HCT116 (cell line): ENCODE measurements around the gene ADARB1. TPM values are rescaled to one million over a fixed set of nuclear protein-coding genes. Genes with fewer than 3 reads are reported as not detected.

Source experiments
- ATAC-seq: fragments of 200-7000 bp; cut with Tn5 transposase; 2 replicates; pipeline ENCODE4 v1.9.1; 2020; ENCODE audit warnings: mild to moderate bottlenecking, moderate library complexity
- BruUV-seq: library from RNA; stranded (reverse); fragments of 400-500 nt; replicated peaks from 2 replicates; lab custom pipeline; 2021; lab: Mats Ljungman, UMichigan
- CTCF ChIA-PET: fragments of 300-600 bp; sonication (Branson Sonifier 250); formaldehyde crosslinking; loops from one replicate; lab custom pipeline; 2021; ENCODE audit warnings: antibody characterized with exemption; lab: Charles Lee
- POLR2A ChIA-PET: fragments of 300-600, 350-600 bp; sonication (Branson Sonifier 250); formaldehyde crosslinking; loops from one replicate; lab custom pipeline; 2021; ENCODE audit warnings: antibody characterized with exemption; lab: Charles Lee
- RAD21 ChIA-PET, 2 experiments: fragments of 300-600 bp; sonication (Branson Sonifier 250); formaldehyde crosslinking; loops; one replicate each; lab custom pipeline; 2023; ENCODE audit warnings: low total read pairs in 2 of 2; ENCODE audit not compliant: uncharacterized antibody in 2 of 2, unreplicated experiment in 2 of 2, low non-redundant PET in 1 of 2; lab: Charles Lee
- DNase-seq: peaks from one replicate; pipeline ENCODE4 v3.0.0-alpha.2; 2010; ENCODE audit warnings: low read depth, low spot score
- H2AFZ ChIP-seq: fragments of 200-600 bp; shearing (Covaris generic), sonication (generic); 2 replicates; pipeline ENCODE4 v1.6.1; 2017; ENCODE audit warnings: low read depth, mixed run types, mixed read lengths, antibody characterized with exemption, low read length; ENCODE audit not compliant: poor library complexity, severe bottlenecking
- H3K27ac ChIP-seq: 2 replicates; pipeline ENCODE4 v1.5.1; 2012; ENCODE audit warnings: low read depth, low read length
- H3K27me3 ChIP-seq: fragments of 200-600 bp; sonication (generic); 2 replicates; pipeline ENCODE4 v1.6.1; 2016; ENCODE audit warnings: mixed run types, low read length, mixed read lengths; ENCODE audit not compliant: insufficient read depth
- H3K36me3 ChIP-seq, 2 experiments: fragments of 200-500 bp in 1 of 2; fragments of 200-600 bp in 1 of 2; sonication (Bioruptor generic) in 1 of 2; sonication (generic) in 1 of 2; 2 replicates each; pipeline versions ENCODE4 v1.5.1 to v1.6.1; 2014 to 2016; ENCODE audit warnings: low read length in 2 of 2, inconsistent platforms in 1 of 2, mixed read lengths in 1 of 2, mixed run types in 1 of 2; ENCODE audit not compliant: insufficient read depth in 2 of 2, control insufficient read depth in 1 of 2
- H3K4me1 ChIP-seq, 2 experiments: fragments of 200-600 bp in 1 of 2; sonication (generic) in 1 of 2; 2 replicates each; pipeline versions ENCODE4 v1.5.1 to v1.6.1; 2012 to 2017; ENCODE audit warnings: low read length in 2 of 2, inconsistent platforms in 1 of 2, mild to moderate bottlenecking in 1 of 2, mixed read lengths in 1 of 2, mixed run types in 1 of 2, moderate library complexity in 1 of 2; ENCODE audit not compliant: insufficient read depth in 2 of 2, control insufficient read depth in 1 of 2
- H3K4me2 ChIP-seq: fragments of 200-600 bp; sonication (generic); 2 replicates; pipeline ENCODE4 v1.6.1; 2017; ENCODE audit warnings: mixed run types, low read length, mixed read lengths
- H3K4me3 ChIP-seq, 2 experiments: fragments of 200-600 bp in 1 of 2; sonication (generic) in 1 of 2; replicated peaks in 1 of 2; 2 replicates each; pipeline ENCODE4 v1.5.1; 2011 to 2016; ENCODE audit warnings: low read length in 2 of 2, control low read depth in 1 of 2, low read depth in 1 of 2, mild to moderate bottlenecking in 1 of 2, mixed read lengths in 1 of 2, mixed run types in 1 of 2
- H3K79me2 ChIP-seq: fragments of 200-600 bp; sonication (generic); 2 replicates; pipeline ENCODE4 v1.6.1; 2017; ENCODE audit warnings: mild to moderate bottlenecking, mixed run types, low read length, moderate library complexity, mixed read lengths; ENCODE audit not compliant: insufficient read depth
- H3K9ac ChIP-seq: fragments of 200-600 bp; sonication (generic); 2 replicates; pipeline ENCODE4 v1.6.1; 2016; ENCODE audit warnings: low read length, mixed read lengths
- H3K9me2 ChIP-seq: fragments of 200-600 bp; sonication (generic), shearing (Covaris generic); 2 replicates; pipeline ENCODE4 v1.6.1; 2017; ENCODE audit warnings: mixed run types, mild to moderate bottlenecking, moderate library complexity; ENCODE audit not compliant: insufficient read depth
- H3K9me3 ChIP-seq, 2 experiments: fragments of 200-500 bp in 1 of 2; fragments of 200-600 bp in 1 of 2; sonication (Bioruptor generic) in 1 of 2; sonication (generic) in 1 of 2; 2 replicates each; pipeline ENCODE4 v1.6.1; 2014 to 2017; ENCODE audit warnings: low read length in 2 of 2, mixed read lengths in 2 of 2, inconsistent platforms in 1 of 2, low read depth in 1 of 2, mild to moderate bottlenecking in 1 of 2, mixed run types in 1 of 2, moderate library complexity in 1 of 2; ENCODE audit not compliant: control insufficient read depth in 1 of 2, insufficient read depth in 1 of 2
- H4K20me1 ChIP-seq: fragments of 200-600 bp; sonication (generic), shearing (Covaris generic); 2 replicates; pipeline ENCODE4 v1.6.1; 2017; ENCODE audit warnings: mixed run types, mild to moderate bottlenecking, moderate library complexity; ENCODE audit not compliant: insufficient read depth
- CEBPB ChIP-seq: IDR thresholded peaks from 2 replicates; pipeline ENCODE4 v1.6.1; 2012; ENCODE audit warnings: low read depth
- CTCF ChIP-seq, 3 experiments: fragments of 200-600 bp in 1 of 3; sonication (generic) in 1 of 3; IDR thresholded peaks in 2 of 3; conservative IDR thresholded peaks in 1 of 3; 2 replicates each; pipeline ENCODE4 v1.5.1; 2012 to 2017; ENCODE audit warnings: low read depth in 2 of 3, low read length in 2 of 3, antibody characterized with exemption in 1 of 3, borderline replicate concordance in 1 of 3, control low read depth in 1 of 3, mild to moderate bottlenecking in 1 of 3, mixed read lengths in 1 of 3, mixed run types in 1 of 3, moderate library complexity in 1 of 3; ENCODE audit not compliant: insufficient read depth in 1 of 3
- EGR1 ChIP-seq: IDR thresholded peaks from 2 replicates; pipeline ENCODE4 v1.6.1; 2012; ENCODE audit warnings: low read depth
- EZH2 ChIP-seq: fragments of 200-600 bp; sonication (generic); IDR thresholded peaks from 2 replicates; pipeline ENCODE4 v1.6.1; 2017; ENCODE audit warnings: antibody characterized with exemption, mixed run types
- EZH2phosphoT487 ChIP-seq: fragments of 200-600 bp; IDR thresholded peaks from 2 replicates; pipeline ENCODE4 v1.6.1; 2018; ENCODE audit warnings: antibody characterized with exemption, borderline replicate concordance
- FOSL1 ChIP-seq: IDR thresholded peaks from 2 replicates; pipeline ENCODE4 v1.6.1; 2012; ENCODE audit warnings: low read depth
- POLR2AphosphoS5 ChIP-seq: IDR thresholded peaks from 2 replicates; pipeline ENCODE4 v1.6.1; 2011; ENCODE audit warnings: mild to moderate bottlenecking, low read depth, low read length, moderate library complexity
- RAD21 ChIP-seq: IDR thresholded peaks from 2 replicates; pipeline ENCODE4 v1.6.1; 2012; ENCODE audit warnings: low read depth, mild to moderate bottlenecking
- REST ChIP-seq: IDR thresholded peaks from 2 replicates; pipeline ENCODE4 v1.6.1; 2012; ENCODE audit warnings: low read depth
- SP1 ChIP-seq: IDR thresholded peaks from 2 replicates; pipeline ENCODE4 v1.6.1; 2012; ENCODE audit warnings: low read depth
- TCF7L2 ChIP-seq: IDR thresholded peaks from 2 replicates; pipeline ENCODE4 v1.7.0; 2011; ENCODE audit warnings: borderline replicate concordance, inconsistent platforms; ENCODE audit not compliant: insufficient read depth, insufficient read length; ENCODE audit errors: extremely low read depth
- YY1 ChIP-seq: IDR thresholded peaks from 2 replicates; pipeline ENCODE4 v1.6.1; 2011; ENCODE audit warnings: low read length, low read depth, moderate library complexity, mild to moderate bottlenecking; ENCODE audit not compliant: insufficient replicate concordance; ENCODE audit errors: extremely low read depth
- ZFX ChIP-seq: fragments of 450-650 bp; IDR thresholded peaks from 2 replicates; pipeline ENCODE4 v1.6.1; 2017
- ZNF274 ChIP-seq: fragments of 200-500 bp; sonication (Bioruptor generic); IDR thresholded peaks from 2 replicates; pipeline ENCODE4 v1.6.1; 2014; ENCODE audit warnings: mild to moderate bottlenecking, low read depth, low read length, inconsistent platforms
- intact Hi-C: fragments of 100-400 bp; cut with micrococcal nuclease; formaldehyde crosslinking; loops from 2 replicates; pipeline ENCODE4 v1.10.0; 2022
- total RNA-seq: library from RNA; stranded (reverse); gene quantifications from one replicate; pipeline ENCODE4 v1.2.1, GENCODE V29; 2021; ENCODE audit not compliant: unreplicated experiment

Gene ADARB1
- total RNA-seq, 1 experiment from 2014 or later = 13.5 TPM

GRCh38 chr21:45258466-45258865 lies 184.1 kb downstream of the ADARB1 start:
- ChIA-PET RAD21 (no interaction called here), CTCF (no interaction called here), POLR2A (no interaction called here)
- H3K9ac ChIP-seq = no peak overlapping the region
- H3K9me3 ChIP-seq = no peaks in the 10 kb centered on the region
- H3K27ac ChIP-seq = no peak overlapping the region
- no peaks in the 10 kb centered on the region for H3K79me2 ChIP-seq
- intact Hi-C loops = no loop called here
- no peaks in the 10 kb centered on the region for H4K20me1 ChIP-seq
- no peak overlapping the region for H3K4me3 ChIP-seq
- no TSS peak for BruUV-seq
- H3K27me3 ChIP-seq = no peaks in the 10 kb centered on the region
- H2AFZ ChIP-seq = no peak overlapping the region
- TF ChIP-seq TCF7L2 (no peak), EZH2 (no peak), SP1 (no peak), YY1 (no peak), ZFX (no peak), FOSL1 (no peak)
- no peak overlapping the region for H3K4me2 ChIP-seq
- H3K36me3 ChIP-seq = no peaks in the 10 kb centered on the region
- H3K9me2 ChIP-seq = no peaks in the 10 kb centered on the region
- peaks cover 4 to 10% of the 10 kb centered on the region in 2 experiments; a peak in 2 of 4 replicates for H3K4me1 ChIP-seq
- DNase-seq = no peak
- no peak for ATAC-seq

- H3K9me3 ChIP-seq = no peaks in the 10 kb centered on the region
- no peak overlapping the region for H2AFZ ChIP-seq
- DNase-seq = no peak
- intact Hi-C loops = no loop called here
- no peaks in the 10 kb centered on the region for H3K9me2 ChIP-seq
- no peak overlapping the region for H3K27ac ChIP-seq
- ChIA-PET RAD21 (no interaction called here), POLR2A (no interaction called here), CTCF (no interaction called here)
- no TSS peak for BruUV-seq
- no peaks in the 10 kb centered on the region for H3K79me2 ChIP-seq
- no peak overlapping the region for H3K4me3 ChIP-seq
- peaks cover 4 to 9% of the 10 kb centered on the region in 2 experiments; a peak in 2 of 4 replicates for H3K4me1 ChIP-seq
- no peak overlapping the region for H3K4me2 ChIP-seq
- peaks cover 0 to 4% of the 10 kb centered on the region in 2 experiments; a peak in 1 of 4 replicates for H3K36me3 ChIP-seq
- H3K27me3 ChIP-seq = no peaks in the 10 kb centered on the region
- H3K9ac ChIP-seq = no peak overlapping the region
- no peaks in the 10 kb centered on the region for H4K20me1 ChIP-seq
- ATAC-seq = no peak
- no peak for TF ChIP-seq CEBPB
- TF ChIP-seq SP1 = no peak
- TF ChIP-seq EGR1 = no peak
- TF ChIP-seq RAD21 = no peak
- no peak for TF ChIP-seq TCF7L2
- no peak for TF ChIP-seq YY1
- no peak for TF ChIP-seq POLR2AphosphoS5
- no peak for TF ChIP-seq CTCF (IDR thresholded peaks at IDR 0.05 in 2 of 3, conservative IDR thresholded peaks at IDR 0.05 in 1 of 3; ENCODE audit: borderline replicate concordance in 1 of 3, insufficient read depth in 1 of 3, low read depth in 2 of 3, low read length in 2 of 3)
- no peak for TF ChIP-seq ZNF274
- TF ChIP-seq REST = no peak
- no peak for TF ChIP-seq EZH2phosphoT487
Measured at GRCh38 chr21:45259206-45259840, 184.9 kb downstream of the ADARB1 start.
